BLaER1 (cell line): ENCODE data around the gene DGLUCY.

Experiments used
- H3K27ac ChIP-seq: shearing (Covaris generic); formaldehyde crosslinking; 2 replicates; pipeline ENCODE4 v1.8.1; 2022
- H3K27me3 ChIP-seq: shearing (Covaris generic); formaldehyde crosslinking; 2 replicates; pipeline ENCODE4 v1.8.1; 2022
- H3K36me3 ChIP-seq: shearing (Covaris generic); formaldehyde crosslinking; 2 replicates; pipeline ENCODE4 v1.8.1; 2022
- H3K4me1 ChIP-seq: shearing (Covaris generic); formaldehyde crosslinking; 2 replicates; pipeline ENCODE4 v1.8.1; 2022
- H3K4me2 ChIP-seq: shearing (Covaris generic); formaldehyde crosslinking; 2 replicates; pipeline ENCODE4 v1.8.1; 2022
- H3K4me3 ChIP-seq: shearing (Covaris generic); formaldehyde crosslinking; 2 replicates; pipeline ENCODE4 v1.8.1; 2022
- H3K9ac ChIP-seq: shearing (Covaris generic); formaldehyde crosslinking; 2 replicates; pipeline ENCODE4 v1.8.1; 2022
- H3K9me3 ChIP-seq: shearing (Covaris generic); formaldehyde crosslinking; 2 replicates; pipeline ENCODE4 v1.8.1; 2022
- H4K20me1 ChIP-seq: shearing (Covaris generic); formaldehyde crosslinking; 2 replicates; pipeline ENCODE4 v1.8.1; 2022
- Cebpa-rat ChIP-seq: shearing (Covaris generic); IDR thresholded peaks from 2 replicates; pipeline ENCODE4 v1.8.1; 2022

The DGLUCY gene

DNA sequence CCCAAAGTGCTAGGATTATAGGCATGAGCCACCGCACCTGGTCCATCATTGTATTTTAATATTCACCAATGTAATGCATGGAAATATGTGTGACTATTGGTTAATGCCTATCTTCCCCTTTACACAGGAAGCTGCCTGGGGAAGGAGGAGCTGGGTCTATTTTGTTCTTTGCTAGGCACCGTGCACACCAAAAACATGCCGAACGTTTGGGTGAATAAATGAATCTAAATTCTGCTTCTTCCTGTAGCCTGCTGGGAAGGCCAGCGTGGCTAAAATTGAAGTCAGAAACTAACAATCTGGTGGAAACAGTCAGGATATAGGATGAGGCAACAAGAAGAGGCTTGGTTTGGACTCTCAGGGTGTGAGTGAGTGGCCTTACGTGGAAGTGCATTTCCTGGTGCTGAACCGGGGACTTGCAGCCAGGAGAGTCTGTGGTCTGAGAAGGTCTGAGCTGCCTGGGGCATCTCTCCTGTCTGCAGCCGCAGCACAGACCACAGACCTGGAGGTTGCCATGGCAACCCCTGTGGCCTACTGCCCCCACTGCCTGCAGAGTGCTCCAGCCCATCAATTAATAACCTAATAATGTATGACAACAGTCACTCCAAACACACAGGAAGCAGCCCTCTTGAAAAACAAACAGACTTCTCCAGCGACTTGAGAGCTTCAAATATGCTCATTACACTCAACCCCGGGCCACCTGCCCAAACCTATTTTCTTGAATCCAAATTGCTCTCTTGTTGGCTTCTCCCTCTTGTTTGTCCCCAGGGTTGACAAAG, 136.2 kb downstream of the DGLUCY start:
- no peak for TF ChIP-seq Cebpa-rat
- no peak overlapping the region for H3K9ac ChIP-seq
- peaks cover 84% of the 10 kb centered on the region for H3K4me1 ChIP-seq
- H3K9me3 ChIP-seq = no peaks in the 10 kb centered on the region
- H3K4me2 ChIP-seq = peak overlapping the region; percentile 63
- no peaks in the 10 kb centered on the region for H4K20me1 ChIP-seq
- peaks cover 20% of the 10 kb centered on the region; the same call in 1 of the 2 replicates for H3K27me3 ChIP-seq
- no peak overlapping the region for H3K27ac ChIP-seq
- no peak overlapping the region for H3K4me3 ChIP-seq
- no peaks in the 10 kb centered on the region for H3K36me3 ChIP-seq

DNA sequence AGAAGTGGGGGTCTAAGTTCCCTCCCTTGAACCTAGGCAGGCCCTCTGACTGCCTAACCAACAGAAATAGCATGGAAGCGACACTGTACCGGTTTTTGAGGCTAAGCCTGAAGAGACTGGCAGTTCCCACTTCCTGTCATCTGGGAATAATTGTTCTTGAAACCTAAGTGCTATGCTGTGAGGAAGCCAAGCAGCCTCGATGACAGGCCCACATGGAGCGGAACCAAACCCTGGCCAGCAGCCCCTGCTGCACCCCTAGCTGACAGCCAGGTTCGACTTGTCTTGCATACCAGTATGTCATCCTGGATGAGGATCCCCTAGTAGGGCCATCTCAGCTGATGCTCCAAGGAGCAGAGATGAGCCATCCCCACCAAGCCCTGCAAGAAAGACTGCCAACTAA, 137.0 kb downstream of the DGLUCY start:
- Histone ChIP-seq H4K20me1 (no peaks in the 10 kb centered on the region), H3K4me2 (peak overlapping the region; percentile 63), H3K36me3 (no peaks in the 10 kb centered on the region), H3K9ac (no peak overlapping the region), H3K9me3 (no peaks in the 10 kb centered on the region), H3K4me3 (no peak overlapping the region), H3K27me3 (peaks cover 20% of the 10 kb centered on the region; the same call in 1 of the 2 replicates), H3K4me1 (peaks cover 80% of the 10 kb centered on the region), H3K27ac (no peak overlapping the region)
- no peak for TF ChIP-seq Cebpa-rat

DNA sequence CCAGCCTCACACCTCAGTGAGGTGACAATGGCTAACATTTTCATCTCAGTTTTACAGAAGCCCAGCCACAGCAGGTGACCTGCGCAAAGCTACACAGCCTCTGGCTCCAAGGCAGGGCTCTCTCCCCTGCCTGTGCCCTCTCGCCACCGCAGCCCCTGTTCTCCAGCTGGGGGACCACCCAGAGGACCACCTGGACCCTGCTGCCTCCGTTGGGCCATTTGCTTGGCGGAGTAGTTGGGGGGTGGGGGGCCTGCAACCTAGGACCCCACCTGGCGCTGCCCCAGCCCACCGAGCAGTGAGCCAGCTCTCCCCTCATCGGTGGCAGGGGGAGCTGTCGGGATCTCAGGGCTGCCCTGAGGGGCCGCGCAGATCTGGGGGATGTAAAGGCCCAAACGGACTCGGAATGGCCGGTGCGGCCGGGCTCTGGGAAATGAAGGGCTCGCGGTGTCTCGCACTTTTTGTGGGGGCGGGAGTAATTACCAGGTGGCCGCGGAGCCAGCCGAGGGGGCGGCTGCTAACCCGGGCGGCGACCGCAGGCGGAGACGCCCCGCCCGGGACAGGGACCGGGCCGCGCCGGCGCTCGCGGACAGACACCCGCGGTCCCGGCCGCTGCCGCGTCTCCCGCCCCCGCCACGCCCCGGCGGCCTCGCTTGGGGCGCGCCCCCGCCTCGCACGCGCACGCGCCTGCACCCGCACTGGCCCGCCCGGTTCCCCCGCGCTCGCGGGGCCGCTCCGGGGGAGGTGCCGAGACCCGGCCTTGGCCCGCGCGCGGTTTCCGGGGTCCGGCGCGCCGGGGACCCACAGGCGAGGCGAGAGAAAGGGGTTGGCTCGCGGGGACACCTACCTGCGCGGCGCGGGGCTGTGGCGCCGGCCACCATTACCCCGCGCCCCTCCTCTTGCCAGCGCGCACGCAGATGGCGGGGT, 139.3 kb downstream of the DGLUCY start:
- no peaks in the 10 kb centered on the region for H4K20me1 ChIP-seq
- H3K4me2 ChIP-seq = peak overlapping the region; percentile 97
- no peaks in the 10 kb centered on the region for H3K36me3 ChIP-seq
- no peaks in the 10 kb centered on the region for H3K9me3 ChIP-seq
- TF ChIP-seq Cebpa-rat = no peak
- H3K27me3 ChIP-seq = peaks cover 20% of the 10 kb centered on the region; the same call in 1 of the 2 replicates
- H3K4me1 ChIP-seq = peaks cover 74% of the 10 kb centered on the region
- H3K9ac ChIP-seq = peak overlapping the region; percentile 68
- peak overlapping the region; percentile 75 for H3K4me3 ChIP-seq
- peak overlapping the region; percentile 66 for H3K27ac ChIP-seq

DNA sequence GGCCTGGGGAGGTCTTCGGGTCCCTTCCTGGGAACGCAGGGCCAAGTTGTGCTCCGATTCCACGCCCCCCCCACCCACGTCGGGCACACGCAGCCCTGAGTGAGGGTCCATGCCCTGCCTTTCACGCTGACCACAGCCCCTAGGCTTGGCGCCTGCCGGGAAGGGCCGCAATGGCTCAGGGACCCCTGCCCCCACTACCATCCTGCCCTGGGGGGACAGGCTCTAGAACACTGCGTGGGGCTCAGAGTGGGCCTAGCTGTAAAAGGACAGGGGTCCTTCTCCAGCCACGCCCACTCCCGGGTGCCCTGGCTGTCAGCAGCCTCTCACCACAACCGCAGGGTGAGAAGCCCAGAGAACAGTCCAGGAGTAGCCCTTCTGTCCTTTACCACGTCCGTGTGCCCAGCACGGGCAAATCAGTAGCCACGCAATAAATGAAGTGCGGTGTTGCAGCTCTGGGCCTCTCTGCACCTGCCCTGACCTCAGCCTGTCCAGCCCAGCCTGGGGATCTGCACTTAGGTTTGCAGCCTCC, 140.0 kb downstream of the DGLUCY start:
- H3K9me3 ChIP-seq = no peaks in the 10 kb centered on the region
- H3K4me2 ChIP-seq = peak overlapping the region; percentile 97
- no peaks in the 10 kb centered on the region for H4K20me1 ChIP-seq
- H3K9ac ChIP-seq = peak overlapping the region; percentile 68
- TF ChIP-seq Cebpa-rat = no peak
- H3K27me3 ChIP-seq = peaks cover 20% of the 10 kb centered on the region; the same call in 1 of the 2 replicates
- H3K4me3 ChIP-seq = peak overlapping the region; percentile 75
- H3K4me1 ChIP-seq = peaks cover 71% of the 10 kb centered on the region
- H3K36me3 ChIP-seq = no peaks in the 10 kb centered on the region
- H3K27ac ChIP-seq = peak overlapping the region; percentile 66

DNA sequence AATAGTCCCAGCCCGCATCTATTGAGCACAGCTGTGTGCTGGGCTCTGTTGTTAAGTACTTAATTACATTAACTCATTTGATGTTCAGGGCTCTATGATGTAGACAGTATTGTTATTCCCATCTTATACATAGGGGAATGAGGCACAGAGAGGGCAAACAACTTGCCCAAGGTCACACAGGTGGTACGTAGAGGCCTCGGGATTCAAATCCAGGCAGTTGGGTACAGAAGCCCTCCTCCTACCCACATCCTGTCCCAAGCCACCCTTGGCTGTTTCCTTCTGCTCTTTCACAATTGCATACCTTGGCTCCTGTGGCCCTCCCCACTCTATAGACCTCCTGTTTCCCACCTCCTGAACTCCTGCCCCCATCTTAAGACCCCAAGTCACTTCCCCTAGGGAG, 140.6 kb downstream of the DGLUCY start:
- Histone ChIP-seq H3K36me3 (no peaks in the 10 kb centered on the region), H4K20me1 (no peaks in the 10 kb centered on the region), H3K9ac (no peak overlapping the region), H3K4me3 (no peak overlapping the region), H3K4me1 (peaks cover 65% of the 10 kb centered on the region), H3K27ac (no peak overlapping the region), H3K9me3 (no peaks in the 10 kb centered on the region), H3K27me3 (peaks cover 20% of the 10 kb centered on the region; the same call in 1 of the 2 replicates), H3K4me2 (peak overlapping the region; percentile 97)
- TF ChIP-seq Cebpa-rat = no peak

DNA sequence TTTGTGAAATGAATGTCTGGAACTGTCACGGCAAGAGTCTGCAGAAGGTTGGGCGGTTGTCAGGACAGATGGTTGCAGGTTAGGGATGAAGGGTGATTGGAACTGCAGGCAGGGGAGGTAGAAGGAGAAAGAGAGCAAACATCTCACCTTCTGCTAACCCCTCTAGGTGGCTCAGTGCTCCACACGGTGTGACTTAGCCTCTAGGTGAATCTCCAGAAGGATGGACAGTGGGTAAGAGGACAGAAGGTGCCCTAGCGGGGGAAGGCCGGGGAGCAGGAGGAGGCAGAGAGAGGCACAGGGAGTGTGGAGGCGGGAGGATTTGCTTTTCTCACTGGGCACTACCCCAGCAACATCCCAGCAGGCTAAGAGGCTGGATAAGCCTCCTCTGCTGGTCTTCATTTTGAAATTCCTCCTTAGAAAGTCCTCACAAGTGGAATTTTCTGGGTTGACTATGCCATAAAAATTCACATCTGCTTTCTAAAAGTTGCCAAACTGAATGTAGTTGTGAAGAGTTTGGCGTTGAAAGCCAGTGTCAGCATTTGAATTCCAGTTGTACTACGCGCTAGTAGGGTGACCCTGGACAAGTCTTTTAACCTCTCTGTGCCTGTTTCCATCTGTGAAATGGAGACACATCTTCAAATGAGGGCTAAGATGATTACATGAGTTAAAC, 141.3 kb downstream of the DGLUCY start:
- H3K9ac ChIP-seq = no peak overlapping the region
- H4K20me1 ChIP-seq = no peaks in the 10 kb centered on the region
- no peak overlapping the region for H3K4me3 ChIP-seq
- no peaks in the 10 kb centered on the region for H3K36me3 ChIP-seq
- H3K27ac ChIP-seq = no peak overlapping the region
- peaks cover 20% of the 10 kb centered on the region; the same call in 1 of the 2 replicates for H3K27me3 ChIP-seq
- H3K9me3 ChIP-seq = no peaks in the 10 kb centered on the region
- TF ChIP-seq Cebpa-rat = no peak
- H3K4me2 ChIP-seq = peak overlapping the region; percentile 97; the same call in 1 of the 2 replicates
- H3K4me1 ChIP-seq = peaks cover 58% of the 10 kb centered on the region

DNA sequence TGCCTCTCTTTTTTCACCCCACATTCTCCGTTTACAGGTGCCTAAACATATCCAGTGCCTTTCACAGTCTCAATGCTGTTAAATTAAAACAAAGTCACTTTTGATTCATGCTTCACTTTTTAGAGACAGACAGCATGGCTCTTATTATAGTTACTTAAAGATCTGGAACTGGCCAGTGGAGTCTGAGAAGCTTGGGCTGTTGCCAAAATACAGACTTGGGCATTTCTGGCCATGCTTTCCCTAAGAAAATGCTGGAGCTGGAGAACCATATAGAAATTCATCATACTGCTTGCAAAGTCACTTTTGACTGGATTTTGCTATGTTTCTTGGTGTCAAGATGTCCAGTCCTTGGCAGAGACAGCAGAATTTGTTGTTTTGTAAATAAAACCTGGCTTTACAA, 142.8 kb downstream of the DGLUCY start:
- Histone ChIP-seq H4K20me1 (no peaks in the 10 kb centered on the region), H3K4me3 (no peak overlapping the region), H3K9ac (no peak overlapping the region), H3K36me3 (no peaks in the 10 kb centered on the region), H3K27me3 (peaks cover 20% of the 10 kb centered on the region; the same call in 1 of the 2 replicates), H3K4me2 (0 out of 2 replicates have a peak overlapping the region, but pooled peaks have one; percentile 41), H3K27ac (no peak overlapping the region), H3K9me3 (no peaks in the 10 kb centered on the region), H3K4me1 (peaks cover 56% of the 10 kb centered on the region)
- TF ChIP-seq Cebpa-rat = no peak

DNA sequence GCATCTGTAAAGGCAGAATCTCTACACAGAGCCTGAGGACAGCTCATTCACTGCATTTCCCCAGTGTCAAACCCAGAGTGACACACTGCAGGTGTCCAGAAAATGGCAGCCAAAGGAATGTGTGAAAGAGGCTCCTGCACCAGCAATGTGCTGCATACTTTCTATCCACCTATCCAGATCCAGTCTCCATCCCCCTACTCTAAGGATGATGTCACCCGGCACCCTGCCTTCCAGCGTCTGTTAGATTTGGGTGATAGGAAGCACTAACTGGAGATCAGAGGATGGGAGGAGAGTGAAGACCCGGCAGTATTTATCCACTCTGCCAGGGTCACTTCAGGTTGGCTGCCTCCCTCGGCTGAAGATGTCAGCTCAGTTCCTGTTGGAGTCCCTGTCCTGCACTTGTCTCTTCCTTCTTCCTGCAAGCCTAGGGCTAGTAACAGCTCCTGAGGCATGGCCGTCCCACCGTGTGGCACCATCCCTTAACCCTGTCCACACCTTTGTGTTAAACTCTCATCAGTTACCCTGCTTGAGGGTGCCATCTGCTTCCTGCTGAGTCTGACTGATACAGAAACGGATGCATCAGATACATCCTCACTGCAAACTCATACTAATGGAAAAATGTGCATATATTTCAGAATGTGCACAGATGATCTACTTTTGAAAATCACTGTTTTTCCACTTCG, 143.6 kb downstream of the DGLUCY start:
- no peaks in the 10 kb centered on the region for H4K20me1 ChIP-seq
- H3K36me3 ChIP-seq = no peaks in the 10 kb centered on the region
- no peak for TF ChIP-seq Cebpa-rat
- no peaks in the 10 kb centered on the region for H3K9me3 ChIP-seq
- no peak overlapping the region for H3K4me3 ChIP-seq
- peaks cover 56% of the 10 kb centered on the region for H3K4me1 ChIP-seq
- no peak overlapping the region for H3K9ac ChIP-seq
- no peak overlapping the region for H3K27ac ChIP-seq
- peaks cover 19% of the 10 kb centered on the region; the same call in 1 of the 2 replicates for H3K27me3 ChIP-seq
- peak overlapping the region; percentile 41 for H3K4me2 ChIP-seq
